Ovary (tissue), 9 donors: Measurements from ENCODE around the gene ZBED1. TPM values are rescaled to one million over a fixed set of nuclear protein-coding genes. Genes with fewer than 3 reads are reported as not detected.
A peak's percentile ranks its signal among the peaks of the same experiment; 100 is the strongest.
"Not testable (repeated sequence)": the region's sequence is repeated elsewhere in the genome, so short reads cannot be mapped to it uniquely, and the experiment has no call there.

Experiments used
- DNase-seq, 5 donors: peaks; one replicate each; pipeline ENCODE4 v3.0.0-alpha.2; 2019 to 2020
- H3K27ac ChIP-seq, 2 donors: fragments of 200-600 bp; one replicate each; pipeline versions ENCODE4 v1.5.1 to v1.8.0; 2019 to 2022
- H3K27me3 ChIP-seq: fragments of 200-600 bp; one replicate; pipeline ENCODE4 v1.8.0; 2022
- H3K36me3 ChIP-seq: fragments of 200-600 bp; sonication (generic); one replicate; pipeline ENCODE4 v1.5.1; 2019
- H3K4me1 ChIP-seq: one replicate; pipeline ENCODE4 v1.8.1; 2013; ENCODE audit warnings: mild to moderate bottlenecking, moderate library complexity; ENCODE audit not compliant: insufficient read depth
- H3K4me3 ChIP-seq: fragments of 200-600 bp; sonication (generic); one replicate; pipeline ENCODE4 v1.5.1; 2017
- H3K9me3 ChIP-seq, 2 donors: fragments of 200-600 bp in 1 of 2; sonication (generic) in 1 of 2; one replicate each; pipeline versions ENCODE4 v1.5.1 to v1.8.1; 2013 to 2019; ENCODE audit warnings: mild to moderate bottlenecking in 1 of 2, moderate library complexity in 1 of 2
- CTCF ChIP-seq, 3 donors: fragments of 450-650 bp in 2 of 3; fragments of 200-600 bp in 1 of 3; IDR thresholded peaks; one replicate each; pipeline versions ENCODE4 v1.5.1 to v1.8.0; 2016 to 2022; ENCODE audit warnings: antibody characterized with exemption in 3 of 3, mild to moderate bottlenecking in 1 of 3
- EP300 ChIP-seq: sonication (generic); formaldehyde crosslinking; IDR thresholded peaks from one replicate; pipeline ENCODE4 v1.6.1; 2017; ENCODE audit warnings: antibody characterized with exemption
- POLR2A ChIP-seq: fragments of 450-650 bp; IDR thresholded peaks from one replicate; pipeline ENCODE4 v1.6.1; 2017; ENCODE audit warnings: antibody characterized with exemption, mild to moderate bottlenecking, moderate library complexity
- WGBS, 3 donors: extraction: QIAGEN DNeasy Blood & Tissue Kit in 1 of 3; methylation state at CpG; one replicate each; pipeline versions ENCODE4 v1.1.5 to v1.1.7; 2013 to 2017; 5-methylcytosine and 5-hydroxymethylcytosine counted together
- intact Hi-C, 4 donors: fragments of 100-400 bp; cut with DNase I; formaldehyde crosslinking; loops; one replicate each; pipeline versions ENCODE4 v1.11.0 to v1.15.1; 2022 to 2023
- polyA plus RNA-seq, 2 donors: library from polyadenylated mRNA; stranded (reverse); fragments of 200-250 nt in 1 of 2; fragments of 350-450 nt in 1 of 2; fragmentation: Illumina TruSeq in 1 of 2; extraction: RNeasy Lipid Tissue Mini Kit (QIAGEN cat#74804) in 1 of 2; gene quantifications; one replicate each; pipeline ENCODE4 v1.2.3, GENCODE V29; 2013 to 2014
- total RNA-seq, 7 donors: library from RNA; depleted of rRNA in 2 of 7; stranded (reverse); fragments of >200 nt in 2 of 7; fragmentation: NEBNext Ultra II Directional in 3 of 7; extraction: Animal tissue kit (Norgen Biotek cat#: 25700) in 3 of 7; gene quantifications; one replicate each; pipeline versions ENCODE4 v1.1.0 to v1.2.4, GENCODE V29; 2016 to 2023
- donor health status: DM: no; HTN: no; CAD: no; lungs with moderate emphysema.
- donor health status: DM: no; HTN: no; CAD: no.
- donor health status: Bipolar disorder and iron deficiency.
- donor health status: DM: yes; HTN: yes; CAD: no.
- donor health status: DM: no; HTN: no; CAD: no.
- donor health status: DM: yes; HTN: yes; CAD: no.

Gene ZBED1
- total and polyA plus RNA-seq, 9 donors, result 23.4 to 39.0 (median 26.0) TPM

GRCh38 chrX:2483398-2484060 lies 17.2 kb downstream of the ZBED1 start:
- Histone ChIP-seq H3K36me3 (no peaks in the 10 kb centered on the region), H3K4me3 (no peak overlapping the region), H3K27me3 (no peaks in the 10 kb centered on the region), H3K27ac (peak overlapping the region in 1 of 2 donors; percentile 68), H3K4me1 (peaks cover 5% of the 10 kb centered on the region), H3K9me3 (no peaks in the 10 kb centered on the region)
- no peak for DNase-seq
- 40 to 71% (median 42%) methylated on average over 16 of the region's 16 CpGs for WGBS, 3 donors
- no peak for TF ChIP-seq EP300
- TF ChIP-seq POLR2A, result no peak
- TF ChIP-seq CTCF (IDR thresholded peaks at IDR 0.05), result no peak
- intact Hi-C loops, result loop anchor here in 1 of 4 donors (10.0 kb wide), 1 partner anchor 159 kb away; no protein-coding TSS in a partner anchor

GRCh38 chrX:2481597-2481996 lies 19.2 kb downstream of the ZBED1 start:
- H3K36me3 ChIP-seq, H3K27me3 ChIP-seq, H3K4me3 ChIP-seq, H3K4me1 ChIP-seq, H3K27ac ChIP-seq, H3K9me3 ChIP-seq, DNase-seq: not testable (repeated sequence)
- intact Hi-C loops, result loop anchor here in 1 of 4 donors (10.0 kb wide), 1 partner anchor 157 kb away; no protein-coding TSS in a partner anchor
- whole genome bisulfite sequencing, 3 donors, result 83 to 94% (median 86%) methylated on average over 12 of the region's 12 CpGs

GRCh38 chrX:2479982-2480381 lies 20.8 kb downstream of the ZBED1 start:
- not testable (repeated sequence) for H3K27me3 ChIP-seq, H3K36me3 ChIP-seq, H3K9me3 ChIP-seq, H3K27ac ChIP-seq, H3K4me1 ChIP-seq, H3K4me3 ChIP-seq, DNase-seq
- WGBS, 3 donors, result 83 to 98% (median 96%) methylated on average over 5 of the region's 5 CpGs
- intact Hi-C loops, result loop anchor here in 1 of 4 donors (10.0 kb wide), 1 partner anchor 155 kb away; no protein-coding TSS in a partner anchor

- no peak for TF ChIP-seq CTCF (IDR thresholded peaks at IDR 0.05)
- no peak for TF ChIP-seq POLR2A
- no peak for TF ChIP-seq EP300
- H3K9me3 ChIP-seq, result no peaks in the 10 kb centered on the region
- H3K27me3 ChIP-seq, result no peaks in the 10 kb centered on the region
- peaks cover 5% of the 10 kb centered on the region for H3K4me1 ChIP-seq
- H3K36me3 ChIP-seq, result no peaks in the 10 kb centered on the region
- intact Hi-C loops, result no loop called here
- H3K27ac ChIP-seq, result no peak overlapping the region
- H3K4me3 ChIP-seq, result no peak overlapping the region
- peak in 1 of 5 donors; percentile 5 for DNase-seq
- 96 to 98% (median 97%) methylated on average over 15 of the region's 15 CpGs for WGBS, 3 donors
Observed at GRCh38 chrX:2479420-2479780, 21.4 kb downstream of the ZBED1 start.

- H3K9me3 ChIP-seq, result no peaks in the 10 kb centered on the region
- H3K27me3 ChIP-seq, result no peaks in the 10 kb centered on the region
- H3K36me3 ChIP-seq, result no peaks in the 10 kb centered on the region
- WGBS, 3 donors, result 87 to 92% (median 91%) methylated on average over 21 of the region's 21 CpGs
- peak in 1 of 5 donors; percentile 7 for DNase-seq
- intact Hi-C loops, result no loop called here
- TF ChIP-seq EP300 (no peak), CTCF (IDR thresholded peaks at IDR 0.05) (no peak), POLR2A (no peak)
- no peak overlapping the region for H3K4me3 ChIP-seq
- no peak overlapping the region for H3K27ac ChIP-seq
- peaks cover 3% of the 10 kb centered on the region for H3K4me1 ChIP-seq
Observed at GRCh38 chrX:2478546-2479419, 22.0 kb downstream of the ZBED1 start.

GRCh38 chrX:2477313-2477712 lies 23.5 kb downstream of the ZBED1 start:
- H3K27me3 ChIP-seq, H3K27ac ChIP-seq, H3K36me3 ChIP-seq, H3K4me3 ChIP-seq, DNase-seq, H3K9me3 ChIP-seq, H3K4me1 ChIP-seq, intact Hi-C loops: not testable (repeated sequence)
- WGBS, 3 donors, result 94 to 95% (median 95%) methylated on average over 11 of the region's 11 CpGs
